ENCODE measurements around the gene CD14.
"Not testable (repeated sequence)": the region's sequence is repeated elsewhere in the genome, so short reads cannot be mapped to it uniquely, and the experiment has no call there.

The CD14 gene

DNA sequence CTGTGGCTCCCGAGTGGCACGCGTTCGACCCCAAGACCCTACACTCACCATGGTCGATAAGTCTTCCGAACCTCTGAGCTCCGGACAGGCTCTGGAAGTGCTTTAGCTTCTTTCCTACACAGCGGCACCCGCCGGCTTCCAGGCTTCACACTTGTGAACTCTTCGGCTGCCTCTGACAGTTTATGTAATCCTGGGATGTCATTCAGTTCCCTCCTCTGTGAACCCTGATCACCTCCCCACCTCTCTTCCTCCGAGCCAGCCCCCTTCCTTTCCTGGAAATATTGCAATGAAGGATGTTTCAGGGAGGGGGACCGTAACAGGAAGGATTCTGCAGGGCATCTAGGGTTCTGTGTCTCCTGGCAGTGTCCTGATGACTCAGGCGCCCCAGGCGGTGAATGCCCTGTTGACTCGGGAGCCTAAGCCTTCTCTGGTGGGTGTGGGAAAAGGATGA, at the start of gene CD14:
CD14 (minus strand) TSS at position 155 of the 451 bp plus-strand sequence; CDS start at position 51, 104 bp downstream.
- peak in 15 of 56 donors; percentile 14 to 60 (median 40) for DNase-seq

DNA sequence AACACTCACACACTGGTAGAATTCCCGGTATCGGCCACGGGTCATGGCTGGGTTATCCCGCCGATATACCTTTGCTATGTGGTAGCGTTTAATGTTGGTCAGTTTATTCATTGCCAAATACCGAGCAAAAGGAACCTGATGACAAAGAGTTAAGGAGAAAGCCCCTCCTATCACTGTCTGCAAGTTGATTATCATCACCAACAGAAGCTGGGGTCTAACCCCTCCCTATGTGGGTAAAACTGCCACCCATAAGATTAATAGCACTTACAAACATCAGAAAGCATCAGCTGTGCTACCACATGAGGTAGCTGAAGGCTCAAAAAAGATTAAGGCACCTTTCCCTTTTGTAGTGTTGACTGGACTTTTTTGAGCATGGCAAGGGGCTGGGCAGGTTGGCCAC, 46.0 kb upstream of the CD14 start:
- DNase-seq = no peak

GRCh38 chr5:140677947-140678346, 45.0 kb upstream of the CD14 start:
- no peak for DNase-seq

DNA sequence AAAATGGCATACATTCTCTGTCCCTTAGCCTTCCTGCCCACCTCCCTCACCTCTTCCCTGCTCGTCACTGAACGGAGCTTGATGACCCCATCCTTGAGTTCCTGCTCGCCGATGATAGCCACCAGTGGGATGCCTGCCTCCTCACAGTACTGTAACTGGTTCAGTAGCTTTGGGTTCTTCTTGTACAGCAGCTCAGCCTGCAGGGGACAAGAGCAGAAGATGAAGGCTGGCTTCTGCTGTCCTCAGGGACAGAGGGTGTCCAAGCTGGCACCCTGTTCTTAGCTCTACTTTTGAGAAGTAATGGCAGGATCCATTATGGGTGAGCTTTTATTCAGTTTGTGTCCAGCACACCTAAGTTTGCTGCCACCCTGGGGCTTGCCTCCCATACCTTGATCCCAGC, 41.7 kb upstream of the CD14 start:
- no peak for DNase-seq

GRCh38 chr5:140674211-140674610, 41.2 kb upstream of the CD14 start:
- DNase-seq = no peak

GRCh38 chr5:140673187-140673976, 40.4 kb upstream of the CD14 start, which contains the start of gene DND1:
Gene DND1 (minus strand): TSS chr5:140673576. CDS start chr5:140673542, 34 bp downstream.
- DNase-seq = no peak

DNA sequence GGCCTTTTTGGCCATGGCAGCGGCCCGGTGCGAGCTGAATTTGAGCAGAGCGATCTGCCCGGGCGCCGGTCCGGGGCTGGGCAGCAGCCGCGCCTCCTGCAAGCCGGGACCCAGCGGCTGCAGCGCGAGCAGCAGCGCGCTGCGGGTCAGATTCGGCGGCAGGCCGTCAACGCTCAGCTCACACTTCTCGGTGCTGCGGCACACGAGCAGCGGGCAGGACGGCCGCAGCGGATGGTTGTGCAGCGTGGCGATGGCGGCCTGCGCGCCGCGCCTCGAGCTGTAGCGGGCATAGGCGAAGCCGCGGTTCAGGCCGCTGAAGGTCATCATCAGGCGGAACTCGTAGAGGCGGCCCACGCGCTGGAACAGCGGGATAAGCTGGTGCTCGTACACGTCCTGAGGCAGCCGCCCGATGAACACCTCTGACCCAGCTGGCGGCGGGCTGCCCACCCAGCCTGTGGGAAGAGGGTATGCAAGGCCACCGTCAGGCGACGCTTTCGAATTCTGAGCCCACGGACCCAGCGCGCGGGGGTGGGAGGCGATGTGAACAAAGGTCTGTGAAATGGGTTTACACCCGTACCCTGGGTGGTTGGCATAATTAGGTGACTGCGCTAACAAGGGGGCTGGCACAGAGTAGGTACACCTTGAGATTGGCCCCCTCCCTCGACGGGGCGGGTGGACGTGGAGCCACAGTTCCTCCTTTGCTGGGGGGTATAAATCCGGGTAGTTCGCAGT, 39.6 kb upstream of the CD14 start:
- DNase-seq = peak in 3 of 56 donors; percentile 1 to 7 (median 5)

GRCh38 chr5:140671472-140672125, 38.6 kb upstream of the CD14 start:
- DNase-seq = no peak

- not testable (repeated sequence) for DNase-seq
These were observed 38.1 kb upstream of the CD14 start for GRCh38 chr5:140671035-140671434.

- DNase-seq = peak; percentile 59 to 98 (median 92)
These were observed 31.6 kb upstream of the CD14 start, which contains the start of gene WDR55 for GRCh38 chr5:140664359-140665119. Gene WDR55 (plus strand): TSS chr5:140664904. CDS start chr5:140664913, 9 bp downstream.

DNA sequence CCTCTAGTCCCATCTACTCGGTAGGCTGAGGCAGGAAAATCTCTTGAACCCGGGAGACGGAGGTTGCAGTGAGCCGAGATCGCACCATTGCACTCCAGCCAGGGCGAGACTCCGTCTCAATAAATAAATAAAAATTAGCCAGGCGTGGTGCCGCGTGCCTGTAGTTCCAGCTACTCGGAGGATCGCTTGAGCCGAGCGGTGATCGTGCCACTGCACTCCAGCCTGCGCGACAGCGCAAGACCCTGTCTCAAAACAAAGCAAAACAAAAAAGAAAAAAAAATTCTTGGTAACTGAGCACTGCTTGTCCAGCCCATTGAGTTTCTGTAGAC, 31.0 kb upstream of the CD14 start:
- DNase-seq = peak in 3 of 56 donors; percentile 34 to 39 (median 36)

- not testable (repeated sequence) for DNase-seq
These were observed 27.4 kb upstream of the CD14 start for GRCh38 chr5:140660371-140660770.

DNA sequence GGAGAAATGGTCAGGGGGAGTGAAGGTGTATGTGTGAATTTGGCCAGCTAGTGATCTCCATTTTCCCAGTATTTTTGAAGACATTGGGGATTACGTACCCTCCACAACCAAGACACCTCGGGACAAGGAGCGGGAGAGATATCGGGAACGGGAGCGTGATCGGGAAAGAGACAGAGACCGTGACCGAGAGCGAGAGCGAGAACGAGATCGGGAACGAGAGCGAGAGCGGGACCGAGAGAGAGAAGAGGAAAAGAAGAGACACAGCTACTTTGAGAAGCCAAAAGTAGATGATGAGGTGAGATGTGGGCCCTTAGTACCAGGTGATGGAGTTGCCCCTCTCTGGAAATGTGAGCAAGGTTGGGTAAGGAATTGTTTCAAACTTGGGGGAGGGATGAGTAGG, 25.9 kb upstream of the CD14 start:
- no peak for DNase-seq

DNA sequence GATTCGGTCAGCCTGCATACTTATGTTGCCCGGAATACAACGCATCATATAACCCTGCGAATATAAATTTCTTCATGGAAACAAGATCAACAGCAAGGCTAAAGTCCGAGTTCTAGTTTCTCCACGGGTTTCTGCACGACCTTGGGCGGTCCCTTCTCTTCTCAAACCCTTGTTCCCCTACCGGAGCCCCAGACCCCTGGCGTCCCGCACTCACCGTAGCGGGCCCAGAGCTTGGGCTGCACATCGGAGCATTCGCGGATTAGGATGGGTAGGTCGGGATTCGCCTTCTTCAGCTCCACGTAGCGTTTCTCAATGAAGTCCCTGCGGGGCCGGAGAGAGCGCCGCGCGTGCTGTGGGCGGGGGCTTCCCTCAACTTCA, 14.1 kb upstream of the CD14 start:
- DNase-seq = no peak

GRCh38 chr5:140642718-140643117, 9.7 kb upstream of the CD14 start:
- no peak for DNase-seq

GRCh38 chr5:140641716-140642115, 8.7 kb upstream of the CD14 start:
- no peak for DNase-seq

DNA sequence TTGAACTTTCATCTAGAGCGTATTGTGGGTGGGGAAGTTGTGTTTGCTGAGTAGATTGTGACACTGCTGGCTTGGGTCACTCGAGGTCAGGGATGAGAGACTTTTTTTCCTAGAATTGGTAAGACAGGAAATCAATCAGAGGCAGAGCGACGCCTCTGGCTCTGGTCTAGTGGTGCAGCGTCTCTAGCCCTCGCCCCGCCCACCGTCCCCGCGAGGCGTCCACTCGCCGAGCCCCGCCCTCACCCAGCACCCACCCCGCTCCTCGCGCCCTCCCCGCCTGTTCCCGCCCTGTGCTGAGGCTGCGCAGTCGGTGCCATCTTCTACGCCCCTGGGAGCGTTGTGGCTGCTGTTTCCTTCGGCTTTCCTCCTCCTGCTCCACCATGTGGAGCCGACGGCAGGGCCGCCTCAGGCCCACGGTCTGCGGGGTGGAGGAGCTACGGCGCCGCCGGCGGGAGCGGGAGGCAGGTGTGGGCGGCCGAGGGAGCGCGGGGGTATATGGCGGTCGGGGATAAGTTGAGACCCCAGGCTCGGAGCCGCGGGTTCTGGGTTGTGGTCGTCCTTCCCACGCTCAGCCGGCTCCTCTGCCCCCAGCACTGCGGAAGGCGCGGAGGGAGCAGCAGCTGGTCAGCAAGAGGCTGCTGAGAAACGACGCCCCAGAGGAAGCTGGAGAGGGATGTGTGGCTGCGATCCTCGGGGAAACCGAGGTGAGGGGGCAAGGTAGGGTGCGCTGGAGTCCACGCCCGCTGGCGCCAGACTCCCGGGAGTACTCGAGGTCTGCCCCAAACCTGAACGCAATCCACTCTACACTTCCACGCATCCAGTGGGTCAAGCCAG, 6.4 kb upstream of the CD14 start, which contains the start of gene TMCO6:
TMCO6 (plus strand) TSS at position 304 of the 834 bp plus-strand sequence; CDS start at position 381, 77 bp downstream.
- peak; percentile 46 to 98 (median 94) for DNase-seq

- DNase-seq = not testable (repeated sequence)
These were observed 5.8 kb upstream of the CD14 start for GRCh38 chr5:140638898-140639147.

DNA sequence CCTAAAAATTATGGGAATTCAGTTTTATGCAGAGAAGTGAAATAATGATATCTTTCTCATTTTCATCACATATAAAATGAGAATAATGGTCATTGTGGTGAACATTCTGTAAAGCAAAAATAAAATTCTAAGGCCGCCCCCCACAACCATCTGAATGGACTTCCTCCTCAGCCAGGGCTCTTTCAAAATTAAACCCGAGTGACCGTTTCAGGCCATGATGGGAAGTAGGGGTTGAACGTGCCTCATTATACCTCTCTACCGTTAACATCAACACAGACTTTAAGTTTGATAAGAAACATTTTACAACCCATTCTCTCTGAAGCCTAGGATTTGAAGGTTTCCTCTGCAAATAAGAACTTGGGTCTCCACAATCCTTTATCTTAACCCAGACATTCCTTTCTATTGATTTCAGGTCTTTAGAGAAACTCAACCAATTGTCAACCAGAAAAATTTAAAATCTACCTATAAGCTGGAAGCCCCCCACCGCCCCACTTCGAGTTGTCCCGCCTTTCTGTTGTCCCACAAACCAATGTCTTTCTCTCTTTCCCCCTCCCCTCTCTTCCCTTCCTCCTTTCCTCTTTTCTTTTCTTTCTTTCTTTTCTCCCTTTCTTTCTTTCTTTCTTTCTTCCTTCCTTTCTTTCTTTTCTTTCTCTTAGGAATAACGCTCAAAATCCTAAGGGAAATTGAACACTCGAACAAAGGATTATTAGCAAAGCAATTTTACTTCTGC, 4.6 kb upstream of the CD14 start:
- DNase-seq = no peak
